PC-3 (cell line): ENCODE measurements around the gene CAMK2A.

Experiments used
- EZH2 ChIP-seq: fragments of 300-600 bp; sonication (generic); IDR thresholded peaks from one replicate; pipeline ENCODE4 v1.6.1; 2017; ENCODE audit warnings: antibody characterized with exemption, mild to moderate bottlenecking, low read length; ENCODE audit not compliant: unreplicated experiment
- EZH2phosphoT487 ChIP-seq: fragments of 300-600 bp; sonication (generic); IDR thresholded peaks from 2 replicates; pipeline ENCODE4 v1.6.1; 2018; ENCODE audit warnings: mild to moderate bottlenecking, antibody characterized with exemption, low read length, borderline replicate concordance
- TF ChIP-seq, protein P1 (sequence below): fragments of 300-600 bp; sonication (generic); conservative IDR thresholded peaks from 2 replicates; pipeline ENCODE4 v1.5.1; 2017; ENCODE audit warnings: antibody characterized with exemption, low read depth, mild to moderate bottlenecking, low read length

GRCh38 chr5:150333400-150333799 lies 43.8 kb upstream of the CAMK2A start:
- TF ChIP-seq EZH2phosphoT487: no peak
- TF ChIP-seq, protein P1, sequence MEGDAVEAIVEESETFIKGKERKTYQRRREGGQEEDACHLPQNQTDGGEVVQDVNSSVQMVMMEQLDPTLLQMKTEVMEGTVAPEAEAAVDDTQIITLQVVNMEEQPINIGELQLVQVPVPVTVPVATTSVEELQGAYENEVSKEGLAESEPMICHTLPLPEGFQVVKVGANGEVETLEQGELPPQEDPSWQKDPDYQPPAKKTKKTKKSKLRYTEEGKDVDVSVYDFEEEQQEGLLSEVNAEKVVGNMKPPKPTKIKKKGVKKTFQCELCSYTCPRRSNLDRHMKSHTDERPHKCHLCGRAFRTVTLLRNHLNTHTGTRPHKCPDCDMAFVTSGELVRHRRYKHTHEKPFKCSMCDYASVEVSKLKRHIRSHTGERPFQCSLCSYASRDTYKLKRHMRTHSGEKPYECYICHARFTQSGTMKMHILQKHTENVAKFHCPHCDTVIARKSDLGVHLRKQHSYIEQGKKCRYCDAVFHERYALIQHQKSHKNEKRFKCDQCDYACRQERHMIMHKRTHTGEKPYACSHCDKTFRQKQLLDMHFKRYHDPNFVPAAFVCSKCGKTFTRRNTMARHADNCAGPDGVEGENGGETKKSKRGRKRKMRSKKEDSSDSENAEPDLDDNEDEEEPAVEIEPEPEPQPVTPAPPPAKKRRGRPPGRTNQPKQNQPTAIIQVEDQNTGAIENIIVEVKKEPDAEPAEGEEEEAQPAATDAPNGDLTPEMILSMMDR: no peak
- no peak for TF ChIP-seq EZH2
